GM19328 (cell line): ENCODE results near the gene JUNB.
A peak's percentile ranks its signal among the peaks of the same experiment; 100 is the strongest.
"Not testable (repeated sequence)": the region's sequence is repeated elsewhere in the genome, so short reads cannot be mapped to it uniquely, and the experiment has no call there.

Experiments
- ATAC-seq: cut with Tn5 transposase; IDR thresholded peaks from one replicate; pipeline ENCODE4 v1.9.1; 2021; ENCODE audit warnings: mild to moderate bottlenecking, moderate library complexity; ENCODE audit not compliant: unreplicated experiment

Gene JUNB

DNA sequence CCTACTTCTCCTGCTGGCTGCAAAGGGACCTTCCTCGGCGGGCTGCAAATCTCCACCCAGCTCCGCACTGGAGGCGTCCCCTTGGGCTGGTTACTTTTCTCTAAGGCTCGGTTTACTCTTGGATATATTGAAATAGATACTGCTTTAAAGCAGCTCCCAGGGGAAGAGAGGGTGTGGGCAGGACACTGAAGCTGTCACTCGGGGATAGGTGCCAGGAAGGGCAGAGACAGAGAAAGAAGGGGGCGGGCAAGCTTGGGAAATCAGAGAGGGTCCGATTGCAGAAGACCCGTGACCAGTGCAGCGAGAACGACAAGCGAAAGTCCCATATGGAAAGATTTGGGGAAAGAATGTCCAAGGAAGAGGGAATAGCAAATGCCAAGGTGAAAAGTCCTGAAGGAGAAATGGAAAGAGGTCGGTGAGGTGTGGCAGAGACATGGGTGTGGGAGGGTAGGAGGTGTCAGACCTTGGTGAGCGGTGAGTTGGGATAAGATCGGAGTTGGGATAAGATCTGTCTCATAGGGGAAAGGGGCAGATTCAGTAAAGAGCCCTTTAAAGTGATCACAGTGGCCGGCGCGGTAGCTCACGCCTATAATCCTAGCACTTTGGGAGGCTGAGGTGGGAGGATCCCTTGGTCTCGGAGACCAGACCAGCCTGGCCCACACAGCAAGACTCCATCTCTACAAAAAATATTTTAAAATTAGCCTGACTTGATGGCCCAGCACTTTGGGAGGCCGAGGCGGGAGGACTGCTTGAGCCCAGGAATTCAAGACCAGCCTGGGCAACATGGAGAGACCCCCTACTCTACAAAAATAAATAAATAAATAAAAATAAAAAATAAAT, 11.2 kb downstream of the JUNB start:
- ATAC-seq: no peak

- ATAC-seq: no peak
Observed at GRCh38 chr19:12804051-12804450, 12.8 kb downstream of the JUNB start.

DNA sequence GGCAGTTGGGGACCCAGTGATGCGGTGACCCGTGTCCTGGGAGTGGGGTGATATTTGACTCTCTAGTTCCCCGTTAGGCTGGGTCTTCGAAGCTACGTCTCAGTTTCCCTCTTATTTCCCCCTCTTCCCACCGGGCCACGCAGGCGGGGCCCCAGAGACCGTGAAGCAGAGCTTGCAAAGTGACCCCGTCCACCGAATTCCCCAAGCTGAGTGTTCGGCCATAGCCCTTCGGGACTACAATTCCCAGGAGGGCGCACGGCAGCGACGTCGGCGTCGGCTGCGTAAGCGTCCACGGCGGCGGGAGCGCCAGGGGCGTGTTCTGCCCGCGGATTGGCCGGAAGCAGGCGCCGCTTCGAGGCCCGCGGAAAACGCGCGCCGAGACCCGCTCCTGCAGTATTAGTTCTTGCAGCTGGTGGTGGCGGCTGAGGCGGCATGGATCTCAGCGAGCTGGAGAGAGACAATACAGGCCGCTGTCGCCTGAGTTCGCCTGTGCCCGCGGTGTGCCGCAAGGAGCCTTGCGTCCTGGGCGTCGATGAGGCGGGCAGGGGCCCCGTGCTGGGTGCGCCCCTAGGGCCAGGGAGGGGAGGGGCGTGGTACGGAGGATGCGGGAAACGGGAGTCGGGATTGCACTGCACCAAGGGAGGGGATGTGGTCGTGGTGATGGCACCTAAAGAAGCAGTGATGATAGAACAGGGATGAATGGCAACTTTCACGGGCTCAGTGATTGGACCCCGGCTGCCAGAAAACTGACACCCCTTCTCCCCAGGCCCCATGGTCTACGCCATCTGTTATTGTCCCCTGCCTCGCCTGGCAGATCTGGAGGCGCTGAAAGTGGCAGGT, 15.2 kb downstream of the JUNB start, which contains the start of gene RNASEH2A:
RNASEH2A (plus strand) TSS at position 343 of the 840 bp plus-strand sequence; CDS start at position 433, 90 bp downstream.
- peak; percentile 77 for ATAC-seq

GRCh38 chr19:12815088-12815487, 23.8 kb downstream of the JUNB start:
- ATAC-seq: no peak

GRCh38 chr19:12817188-12817587, 25.9 kb downstream of the JUNB start:
- ATAC-seq: not testable (repeated sequence)

DNA sequence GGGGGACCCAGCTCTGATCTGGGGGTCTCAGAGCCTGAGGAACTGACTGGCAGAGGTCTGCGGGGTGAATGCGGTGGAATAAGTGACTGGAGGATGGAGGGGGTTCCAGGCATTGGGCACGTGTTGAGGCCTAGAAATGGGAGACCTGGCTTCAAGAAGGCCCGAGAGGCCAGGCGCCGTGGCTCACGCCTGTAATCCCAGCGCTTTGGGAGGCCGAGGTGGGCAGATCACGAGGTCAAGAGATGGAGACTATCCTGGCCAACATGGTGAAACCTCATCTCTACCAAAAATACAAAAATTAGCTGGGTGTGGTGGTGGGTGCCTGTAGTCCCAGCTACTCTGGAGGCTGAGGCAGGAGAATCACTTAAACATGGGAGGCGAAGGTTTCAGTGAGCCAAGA, 26.5 kb downstream of the JUNB start:
- ATAC-seq: not testable (repeated sequence)

DNA sequence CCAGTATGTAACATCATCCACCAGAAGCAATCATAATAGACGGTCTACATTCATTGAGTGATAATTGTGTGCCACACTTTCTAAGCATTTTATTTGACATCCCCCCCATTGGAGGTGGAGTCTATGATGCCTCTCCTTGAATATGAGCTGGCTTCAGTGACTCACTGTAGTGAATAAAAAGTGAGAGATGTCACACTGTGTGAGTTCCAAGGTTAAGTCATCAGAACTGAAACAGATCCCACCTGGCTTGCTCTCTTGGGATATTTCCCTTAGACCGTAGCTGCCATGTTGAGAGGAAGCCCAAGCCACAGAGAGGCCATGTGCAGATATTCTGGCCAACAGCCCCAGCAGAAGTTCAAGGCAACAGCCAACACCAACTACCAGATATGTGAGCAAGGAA, 30.5 kb downstream of the JUNB start:
- ATAC-seq: no peak

GRCh38 chr19:12825254-12826131, 34.2 kb downstream of the JUNB start:
- ATAC-seq: no peak

GRCh38 chr19:12828494-12828893, 37.2 kb downstream of the JUNB start:
- no peak for ATAC-seq

GRCh38 chr19:12833418-12833737, 42.1 kb downstream of the JUNB start:
- ATAC-seq: no peak

GRCh38 chr19:12833738-12834565, 42.7 kb downstream of the JUNB start:
- ATAC-seq: no peak

GRCh38 chr19:12834566-12834943, 43.3 kb downstream of the JUNB start, which contains the start of gene RTBDN:
RTBDN (minus strand) TSS chr19:12834579; CDS start chr19:12829979, 4,600 bp downstream.
- no peak for ATAC-seq

- ATAC-seq: no peak
Observed at GRCh38 chr19:12834976-12835757, 43.9 kb downstream of the JUNB start.

GRCh38 chr19:12836529-12836863, 45.2 kb downstream of the JUNB start:
- ATAC-seq: no peak

- ATAC-seq: no peak
Observed at GRCh38 chr19:12837225-12837624, 45.9 kb downstream of the JUNB start.

- ATAC-seq: no peak
Observed at GRCh38 chr19:12838182-12838885, 47.0 kb downstream of the JUNB start, which contains the start of gene MAST1. MAST1 (plus strand) TSS chr19:12838515; CDS start chr19:12838573, 58 bp downstream.

DNA sequence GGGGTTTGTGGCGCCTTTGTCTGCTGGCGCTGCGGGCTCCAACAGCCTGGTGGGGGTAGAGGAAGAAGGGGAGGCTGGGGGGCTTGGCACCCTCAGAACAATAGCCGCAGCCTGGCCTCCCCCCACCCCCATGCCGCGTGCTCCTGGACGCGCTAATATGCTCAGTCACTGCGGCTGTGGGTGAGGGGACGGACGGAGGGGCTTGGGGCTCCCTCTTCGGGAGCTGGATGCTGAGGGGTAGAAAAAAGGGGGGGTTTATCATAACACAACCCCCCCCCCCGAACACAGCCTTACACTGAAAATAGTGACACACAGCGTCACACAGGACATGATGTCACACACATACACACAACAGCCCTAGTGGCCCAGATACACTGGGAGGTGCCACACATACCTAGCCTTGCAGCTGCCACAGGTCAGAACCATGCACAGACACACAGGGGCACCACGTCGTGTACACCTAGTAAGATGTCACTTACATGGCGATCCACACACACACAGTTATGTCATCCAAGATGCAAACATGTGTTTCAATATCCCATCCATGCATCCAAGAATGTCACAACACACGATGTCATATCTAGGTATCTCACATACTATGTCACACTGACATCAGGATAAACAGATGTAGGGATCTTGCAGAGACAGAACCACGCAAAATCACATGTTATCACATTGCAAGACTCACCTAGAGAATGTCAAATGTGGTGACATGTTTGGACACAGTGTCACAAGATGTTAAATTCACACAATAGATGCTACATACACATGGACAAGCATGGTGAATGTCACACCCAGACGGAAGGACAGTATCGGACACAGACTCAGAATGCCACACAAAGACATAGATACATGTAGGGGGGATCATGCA, 47.8 kb downstream of the JUNB start:
- no peak for ATAC-seq
